GM12865 (cell line): ENCODE measurements around the gene S100A11.
A peak's percentile ranks its signal among the peaks of the same experiment; 100 is the strongest.

Experiments
- DNase-seq: peaks from one replicate; pipeline ENCODE4 v3.0.0; 2010; ENCODE audit warnings: low read depth
- H3K4me3 ChIP-seq: 2 replicates; pipeline ENCODE4 v1.5.1; 2011; ENCODE audit warnings: mild to moderate bottlenecking, low read depth, low read length, control low read depth
- CTCF ChIP-seq: IDR thresholded peaks from 2 replicates; pipeline ENCODE4 v1.5.1; 2011; ENCODE audit warnings: low read length, control low read depth, low read depth, inconsistent platforms; ENCODE audit not compliant: insufficient read depth; ENCODE audit errors: missing control alignments

Gene S100A11

GRCh38 chr1:151985768-151986167 is 51.0 kb downstream of the S100A11 start:
- no peak for DNase-seq
- no peak overlapping the region for H3K4me3 ChIP-seq
- TF ChIP-seq CTCF = no peak

GRCh38 chr1:151985270-151985669 is 51.5 kb downstream of the S100A11 start:
- TF ChIP-seq CTCF = no peak
- no peak for DNase-seq
- H3K4me3 ChIP-seq = no peak overlapping the region

- peak; percentile 60 for DNase-seq
- no peak for TF ChIP-seq CTCF
- no peak overlapping the region for H3K4me3 ChIP-seq
Measured at GRCh38 chr1:151984313-151984956, 52.4 kb downstream of the S100A11 start.
